Activated T-helper 2 cell treated with anti-CD3 and anti-CD28 coated beads, Interferon-gamma antibody, Interleukin-2, Interleukin-4, amounts not matched to agents 10 μg/mL and 5 μg/mL and 100 μg/mL, durations not matched to agents 14 hours and 24 hours and 36 hours (primary cell): ENCODE results near the gene SEMG2. TPM values are rescaled to one million over a fixed set of nuclear protein-coding genes. Genes with fewer than 3 reads are reported as not detected.
A peak's percentile ranks its signal among the peaks of the same experiment; 100 is the strongest.

Experiments used
- DNase-seq: peaks from one replicate; pipeline ENCODE4 v3.0.0; 2021; ENCODE audit warnings: low spot score
- H3K27ac Mint-ChIP-seq: one replicate; pipeline ENCODE4 v1.8.0; 2021; ENCODE audit warnings: mixed read lengths
- H3K27me3 Mint-ChIP-seq: one replicate; pipeline ENCODE4 v1.8.0; 2021; ENCODE audit warnings: low read depth, mixed read lengths
- H3K36me3 Mint-ChIP-seq: one replicate; pipeline ENCODE4 v1.8.0; 2021; ENCODE audit warnings: low read depth, mixed read lengths
- H3K4me1 Mint-ChIP-seq: one replicate; pipeline ENCODE4 v1.8.0; 2021; ENCODE audit warnings: low read depth, mixed read lengths
- H3K4me3 Mint-ChIP-seq: one replicate; pipeline ENCODE4 v1.8.0; 2021; ENCODE audit warnings: low read depth, mild to moderate bottlenecking, moderate library complexity, mixed read lengths
- H3K9me3 Mint-ChIP-seq: one replicate; pipeline ENCODE4 v1.8.0; 2021; ENCODE audit warnings: mixed read lengths
- intact Hi-C: fragments of 100-400 bp; cut with micrococcal nuclease; formaldehyde crosslinking; loops from one replicate; pipeline ENCODE4 v1.15.1; 2023
- total RNA-seq: library from RNA; stranded (reverse); gene quantifications from 2 replicates; pipeline ENCODE4 v1.2.3, GENCODE V29; 2022

The SEMG2 gene
- total RNA-seq, 1 donor from 2014 or later = not detected

- intact Hi-C loops = no loop called here
- H3K4me3 Mint-ChIP-seq = no peak within 1 kb of the TSS
- no peaks in the 10 kb centered on the region for H3K36me3 Mint-ChIP-seq
- no peak for DNase-seq
- H3K27me3 Mint-ChIP-seq = peaks cover 22% of the 10 kb centered on the region
- no peak within 1 kb of the TSS for H3K27ac Mint-ChIP-seq
- no peaks in the 10 kb centered on the region for H3K4me1 Mint-ChIP-seq
- no peaks in the 10 kb centered on the region for H3K9me3 Mint-ChIP-seq
Observed at GRCh38 chr20:45206725-45207124, 14.4 kb upstream of the SEMG2 start, which contains the start of gene SEMG1. SEMG1 (plus strand) TSS chr20:45207033; CDS start chr20:45207054, 21 bp downstream.

- no peak for DNase-seq
- H3K27ac Mint-ChIP-seq = no peak overlapping the region
- intact Hi-C loops = no loop called here
- peaks cover 17% of the 10 kb centered on the region for H3K27me3 Mint-ChIP-seq
- H3K36me3 Mint-ChIP-seq = no peaks in the 10 kb centered on the region
- no peak overlapping the region for H3K4me3 Mint-ChIP-seq
- no peaks in the 10 kb centered on the region for H3K9me3 Mint-ChIP-seq
- no peaks in the 10 kb centered on the region for H3K4me1 Mint-ChIP-seq
Observed at GRCh38 chr20:45209924-45210323, 11.2 kb upstream of the SEMG2 start.

GRCh38 chr20:45211569-45212474 lies 9.4 kb upstream of the SEMG2 start:
- Mint-ChIP-seq H3K27ac (no peak overlapping the region), H3K4me1 (no peaks in the 10 kb centered on the region), H3K36me3 (no peaks in the 10 kb centered on the region), H3K4me3 (no peak overlapping the region), H3K9me3 (no peaks in the 10 kb centered on the region), H3K27me3 (peaks cover 11% of the 10 kb centered on the region)
- intact Hi-C loops = no loop called here
- no peak for DNase-seq

- Mint-ChIP-seq H3K4me3 (no peak overlapping the region), H3K27me3 (peaks cover 9% of the 10 kb centered on the region), H3K36me3 (no peaks in the 10 kb centered on the region), H3K4me1 (no peaks in the 10 kb centered on the region), H3K27ac (no peak overlapping the region), H3K9me3 (no peaks in the 10 kb centered on the region)
- no peak for DNase-seq
- intact Hi-C loops = no loop called here
Observed at GRCh38 chr20:45212836-45213235, 8.3 kb upstream of the SEMG2 start.

GRCh38 chr20:45218124-45218523 lies 3.0 kb upstream of the SEMG2 start:
- DNase-seq = no peak
- Mint-ChIP-seq H3K36me3 (no peaks in the 10 kb centered on the region), H3K27ac (no peak overlapping the region), H3K4me3 (no peak overlapping the region), H3K9me3 (no peaks in the 10 kb centered on the region), H3K4me1 (no peaks in the 10 kb centered on the region), H3K27me3 (peaks cover 19% of the 10 kb centered on the region)
- intact Hi-C loops = no loop called here

GRCh38 chr20:45218636-45219035 lies 2.5 kb upstream of the SEMG2 start:
- DNase-seq = no peak
- Mint-ChIP-seq H3K9me3 (no peaks in the 10 kb centered on the region), H3K27me3 (peaks cover 19% of the 10 kb centered on the region), H3K27ac (no peak overlapping the region), H3K36me3 (no peaks in the 10 kb centered on the region), H3K4me3 (no peak overlapping the region), H3K4me1 (no peaks in the 10 kb centered on the region)
- intact Hi-C loops = no loop called here

GRCh38 chr20:45223136-45223535 lies 2.0 kb downstream of the SEMG2 start:
- Mint-ChIP-seq H3K27ac (no peak overlapping the region), H3K9me3 (no peaks in the 10 kb centered on the region), H3K4me3 (no peak overlapping the region), H3K27me3 (peaks cover 25% of the 10 kb centered on the region), H3K36me3 (no peaks in the 10 kb centered on the region), H3K4me1 (no peaks in the 10 kb centered on the region)
- DNase-seq = no peak
- intact Hi-C loops = no loop called here

GRCh38 chr20:45226287-45226686 lies 5.1 kb downstream of the SEMG2 start:
- no peak overlapping the region for H3K27ac Mint-ChIP-seq
- H3K9me3 Mint-ChIP-seq = no peaks in the 10 kb centered on the region
- H3K4me3 Mint-ChIP-seq = no peak overlapping the region
- no peak for DNase-seq
- peaks cover 22% of the 10 kb centered on the region for H3K27me3 Mint-ChIP-seq
- intact Hi-C loops = no loop called here
- H3K4me1 Mint-ChIP-seq = no peaks in the 10 kb centered on the region
- H3K36me3 Mint-ChIP-seq = no peaks in the 10 kb centered on the region

GRCh38 chr20:45229264-45230056 lies 8.3 kb downstream of the SEMG2 start:
- Mint-ChIP-seq H3K27me3 (peaks cover 18% of the 10 kb centered on the region), H3K4me1 (no peaks in the 10 kb centered on the region), H3K36me3 (no peaks in the 10 kb centered on the region), H3K27ac (no peak overlapping the region), H3K9me3 (no peaks in the 10 kb centered on the region), H3K4me3 (no peak overlapping the region)
- peak; percentile 28 for DNase-seq
- intact Hi-C loops = no loop called here

GRCh38 chr20:45230631-45231030 lies 9.5 kb downstream of the SEMG2 start:
- intact Hi-C loops = no loop called here
- Mint-ChIP-seq H3K27ac (no peak overlapping the region), H3K36me3 (no peaks in the 10 kb centered on the region), H3K9me3 (no peaks in the 10 kb centered on the region), H3K27me3 (peaks cover 14% of the 10 kb centered on the region), H3K4me1 (no peaks in the 10 kb centered on the region), H3K4me3 (no peak overlapping the region)
- DNase-seq = no peak

- Mint-ChIP-seq H3K27ac (no peak overlapping the region), H3K4me1 (no peaks in the 10 kb centered on the region), H3K36me3 (no peaks in the 10 kb centered on the region), H3K27me3 (peaks cover 16% of the 10 kb centered on the region), H3K4me3 (no peak overlapping the region), H3K9me3 (no peaks in the 10 kb centered on the region)
- intact Hi-C loops = loop anchor here (5.0 kb wide), 1 partner anchor 56 kb away; no protein-coding TSS in a partner anchor
- no peak for DNase-seq
Observed at GRCh38 chr20:45235995-45236394, 14.8 kb downstream of the SEMG2 start.

- Mint-ChIP-seq H3K27ac (no peak overlapping the region), H3K4me3 (no peak overlapping the region), H3K27me3 (peaks cover 33% of the 10 kb centered on the region), H3K36me3 (no peaks in the 10 kb centered on the region), H3K9me3 (no peaks in the 10 kb centered on the region), H3K4me1 (no peaks in the 10 kb centered on the region)
- intact Hi-C loops = loop anchor here (5.0 kb wide), 1 partner anchor 54 kb away; no protein-coding TSS in a partner anchor
- no peak for DNase-seq
Observed at GRCh38 chr20:45238139-45238538, 17.0 kb downstream of the SEMG2 start.

GRCh38 chr20:45246109-45246508 lies 24.9 kb downstream of the SEMG2 start:
- Mint-ChIP-seq H3K27me3 (peaks cover 67% of the 10 kb centered on the region), H3K4me3 (no peak overlapping the region), H3K4me1 (no peaks in the 10 kb centered on the region), H3K27ac (no peak overlapping the region), H3K9me3 (no peaks in the 10 kb centered on the region), H3K36me3 (no peaks in the 10 kb centered on the region)
- intact Hi-C loops = no loop called here
- DNase-seq = no peak
